ENCODE results near the gene TRPM8.

- TF ChIP-seq SP1 (IDR thresholded peaks at IDR 0.05; ENCODE audit: low read depth, low read length) (no peak), POLR2A (IDR thresholded peaks at IDR 0.05; ENCODE audit: control extremely low read depth in 1 of 2, low read depth in 2 of 2, low read length in 2 of 2) (no peak), EZH2 (IDR thresholded peaks at IDR 0.05; ENCODE audit: low read depth, low read length, severe bottlenecking) (no peak), CTCF (IDR thresholded peaks at IDR 0.05; ENCODE audit: control extremely low read depth in 1 of 3, insufficient read depth in 1 of 3, low read depth in 1 of 3, low read length in 3 of 3) (no peak), EP300 (IDR thresholded peaks at IDR 0.05; ENCODE audit: borderline replicate concordance in 1 of 2, low read depth in 2 of 2, low read length in 2 of 2) (no peak), HDAC2 (IDR thresholded peaks at IDR 0.05; ENCODE audit: borderline replicate concordance in 1 of 2, low read depth in 2 of 2, low read length in 2 of 2) (no peak), YY1 (IDR thresholded peaks at IDR 0.05; ENCODE audit: low read depth, low read length) (no peak), EGR1 (IDR thresholded peaks at IDR 0.05; ENCODE audit: borderline replicate concordance, low read depth, low read length) (no peak)
Measured at GRCh38 chr2:233892793-233893192, 24.4 kb upstream of the TRPM8 start.
